T-helper 2 cell treated with Interferon-gamma antibody and Interleukin-4, amounts not matched to agents 100 ng/mL and 5 ng/mL, for 36 hours (primary cell): Measurements from ENCODE around the gene C2orf69. TPM values are rescaled to one million over a fixed set of nuclear protein-coding genes. Genes with fewer than 3 reads are reported as not detected.

Experiments used
- intact Hi-C: fragments of 100-400 bp; cut with micrococcal nuclease; formaldehyde crosslinking; loops from one replicate; pipeline ENCODE4 v1.15.1; 2023
- total RNA-seq: library from RNA; stranded (reverse); gene quantifications from 2 replicates; pipeline ENCODE4 v1.2.3, GENCODE V29; 2022

Gene C2orf69
- total RNA-seq: 15.8 and 16.1 TPM in 2 replicates

- intact Hi-C loops: loop anchor here (1.0 to 10.0 kb wide), 6 partner anchors 44 to 1734 kb away; partner anchors contain the start of genes BZW1, FTCDNL1, MAIP1 and SGO2
Measured at GRCh38 chr2:199911052-199911876, at the start of gene C2orf69. Gene C2orf69 (plus strand): TSS chr2:199911293. CDS start chr2:199911439, 146 bp downstream.

GRCh38 chr2:199862788-199863187 is 48.3 kb upstream of the C2orf69 start:
- intact Hi-C loops: no loop called here

- intact Hi-C loops: no loop called here
Measured at GRCh38 chr2:199865905-199866304, 45.2 kb upstream of the C2orf69 start.

- intact Hi-C loops: no loop called here
Measured at GRCh38 chr2:199868431-199869226, 42.5 kb upstream of the C2orf69 start.

GRCh38 chr2:199869227-199869541 is 41.9 kb upstream of the C2orf69 start:
- intact Hi-C loops: no loop called here

GRCh38 chr2:199869653-199870052 is 41.4 kb upstream of the C2orf69 start:
- intact Hi-C loops: no loop called here

GRCh38 chr2:199870581-199870980 is 40.5 kb upstream of the C2orf69 start:
- intact Hi-C loops: no loop called here

- intact Hi-C loops: no loop called here
Measured at GRCh38 chr2:199874209-199874608, 36.9 kb upstream of the C2orf69 start.

GRCh38 chr2:199875400-199875799 is 35.7 kb upstream of the C2orf69 start:
- intact Hi-C loops: no loop called here

GRCh38 chr2:199882667-199883066 is 28.4 kb upstream of the C2orf69 start:
- intact Hi-C loops: no loop called here

GRCh38 chr2:199883474-199884212 is 27.4 kb upstream of the C2orf69 start:
- intact Hi-C loops: no loop called here

GRCh38 chr2:199895406-199895805 is 15.7 kb upstream of the C2orf69 start:
- intact Hi-C loops: no loop called here

- intact Hi-C loops: no loop called here
Measured at GRCh38 chr2:199896617-199897016, 14.5 kb upstream of the C2orf69 start.

GRCh38 chr2:199901942-199902341 is 9.2 kb upstream of the C2orf69 start:
- intact Hi-C loops: no loop called here

GRCh38 chr2:199902486-199903110 is 8.5 kb upstream of the C2orf69 start:
- intact Hi-C loops: no loop called here

- intact Hi-C loops: no loop called here
Measured at GRCh38 chr2:199903111-199903510, 8.0 kb upstream of the C2orf69 start.

GRCh38 chr2:199907008-199907714 is 3.9 kb upstream of the C2orf69 start:
- intact Hi-C loops: no loop called here

GRCh38 chr2:199910338-199911051 is 598 bp upstream of the C2orf69 start:
- intact Hi-C loops: loop anchor here (1.0 to 10.0 kb wide), 6 partner anchors 45 to 1734 kb away; partner anchors contain the start of genes BZW1, FTCDNL1, MAIP1 and SGO2

- intact Hi-C loops: loop anchor here (1.0 to 10.0 kb wide), 6 partner anchors 43 to 1733 kb away; partner anchors contain the start of genes BZW1, FTCDNL1, MAIP1 and SGO2
Measured at GRCh38 chr2:199911877-199912161, 726 bp downstream of the C2orf69 start.
